PC-3 (cell line): ENCODE data around the gene LIF. TPM values are rescaled to one million over a fixed set of nuclear protein-coding genes. Genes with fewer than 3 reads are reported as not detected.
A peak's percentile ranks its signal among the peaks of the same experiment; 100 is the strongest.

Experiments used
- ATAC-seq: fragments of 200-7000 bp; cut with Tn5 transposase; 2 replicates; pipeline ENCODE4 v1.9.1; 2020; ENCODE audit warnings: mild to moderate bottlenecking, moderate library complexity
- BruUV-seq: library from RNA; stranded (reverse); fragments of 400-500 nt; replicated peaks from 2 replicates; lab custom pipeline; 2021; lab: Mats Ljungman, UMichigan
- CTCF ChIA-PET: fragments of 300-600 bp; sonication (Branson Sonifier 250); formaldehyde crosslinking; loops from one replicate; lab custom pipeline; 2022; ENCODE audit warnings: antibody characterized with exemption; lab: Charles Lee
- POLR2A ChIA-PET: fragments of 300-600 bp; sonication (Branson Sonifier 250); formaldehyde crosslinking; loops from one replicate; lab custom pipeline; 2022; ENCODE audit warnings: antibody characterized with exemption; ENCODE audit not compliant: unreplicated experiment; lab: Charles Lee
- DNase-seq: peaks from one replicate; pipeline ENCODE4 v3.0.0-alpha.2; 2015
- H2AFZ ChIP-seq: fragments of 300-600 bp; sonication (generic); 2 replicates; pipeline ENCODE4 v1.6.0; 2016; ENCODE audit warnings: antibody characterized with exemption, low read length
- H3F3A ChIP-seq: fragments of 300-600 bp; sonication (generic); one replicate; pipeline ENCODE4 v1.6.0; 2017; ENCODE audit warnings: antibody characterized with exemption, low read length, control low read depth, mild to moderate bottlenecking; ENCODE audit not compliant: unreplicated experiment
- H3K27ac ChIP-seq: fragments of 300-600 bp; sonication (generic); 2 replicates; pipeline ENCODE4 v1.5.1; 2016; ENCODE audit warnings: mild to moderate bottlenecking, low read length
- H3K27me3 ChIP-seq: fragments of 300-600 bp; sonication (generic); 2 replicates; pipeline ENCODE4 v1.6.1; 2016; ENCODE audit warnings: low read length, mixed read lengths
- H3K36me3 ChIP-seq: fragments of 300-600 bp; sonication (generic); 2 replicates; pipeline ENCODE4 v1.6.1; 2016; ENCODE audit warnings: low read depth, mixed run types, low read length, mixed read lengths
- H3K4me1 ChIP-seq: fragments of 300-600 bp; sonication (generic); 2 replicates; pipeline ENCODE4 v1.5.1; 2016; ENCODE audit warnings: low read length; ENCODE audit not compliant: insufficient read depth
- H3K4me2 ChIP-seq: fragments of 300-600 bp; sonication (generic); 2 replicates; pipeline ENCODE4 v1.6.0; 2016; ENCODE audit warnings: low read length
- H3K4me3 ChIP-seq: fragments of 300-600 bp; sonication (generic); 2 replicates; pipeline ENCODE4 v1.5.1; 2016; ENCODE audit warnings: mild to moderate bottlenecking, low read length, mixed read lengths
- H3K79me2 ChIP-seq: fragments of 300-600 bp; sonication (generic); 2 replicates; pipeline ENCODE4 v1.6.1; 2017; ENCODE audit warnings: low read length, mixed read lengths
- H3K9ac ChIP-seq: fragments of 300-600 bp; sonication (generic); 2 replicates; pipeline ENCODE4 v1.6.0; 2016; ENCODE audit warnings: mild to moderate bottlenecking, low read length
- H3K9me2 ChIP-seq: fragments of 300-600 bp; sonication (generic); replicated peaks from 2 replicates; pipeline ENCODE4 v1.6.1; 2016; ENCODE audit warnings: mixed run types, low read length, mixed read lengths
- H3K9me3 ChIP-seq: fragments of 300-600 bp; sonication (generic); 2 replicates; pipeline ENCODE4 v1.6.1; 2016; ENCODE audit warnings: low read length, mixed read lengths
- H4K20me1 ChIP-seq: fragments of 300-600 bp; sonication (generic); 2 replicates; pipeline ENCODE4 v1.6.1; 2016; ENCODE audit warnings: low read length, mixed read lengths
- CTCF ChIP-seq: fragments of 300-600 bp; sonication (generic); conservative IDR thresholded peaks from 2 replicates; pipeline ENCODE4 v1.5.1; 2017; ENCODE audit warnings: antibody characterized with exemption, low read depth, mild to moderate bottlenecking, low read length
- EZH2 ChIP-seq: fragments of 300-600 bp; sonication (generic); IDR thresholded peaks from one replicate; pipeline ENCODE4 v1.6.1; 2017; ENCODE audit warnings: antibody characterized with exemption, mild to moderate bottlenecking, low read length; ENCODE audit not compliant: unreplicated experiment
- EZH2phosphoT487 ChIP-seq: fragments of 300-600 bp; sonication (generic); IDR thresholded peaks from 2 replicates; pipeline ENCODE4 v1.6.1; 2018; ENCODE audit warnings: mild to moderate bottlenecking, antibody characterized with exemption, low read length, borderline replicate concordance
- intact Hi-C: fragments of 100-400 bp; cut with micrococcal nuclease; formaldehyde crosslinking; loops from 2 replicates; pipeline ENCODE4 v1.9.0; 2023
- total RNA-seq: library from RNA; depleted of rRNA; stranded (reverse); fragments of >200 nt; gene quantifications from 2 replicates; pipeline ENCODE4 v1.2.3, GENCODE V29; 2014

The LIF gene
- total RNA-seq, 1 experiment from 2014 or later = 64.1 TPM

- intact Hi-C loops = no loop called here
- no peaks in the 10 kb centered on the region for H3K79me2 ChIP-seq
- DNase-seq (peak; percentile 41), ATAC-seq (peak; percentile 45)
- ChIA-PET POLR2A (interaction anchor here (1.0 kb wide), 1 partner anchor 16 kb away, joined by 3 read pairs; no protein-coding TSS in a partner anchor), CTCF (interaction anchor here (0.6 kb wide), 1 partner anchor 22 kb away, joined by 4 read pairs; no protein-coding TSS in a partner anchor)
- TF ChIP-seq EZH2phosphoT487 (no peak), CTCF (no peak), EZH2 (no peak)
- H3K9me3 ChIP-seq = no peaks in the 10 kb centered on the region
- no TSS peak for BruUV-seq
- no peak overlapping the region for H3K4me3 ChIP-seq
- H4K20me1 ChIP-seq = no peaks in the 10 kb centered on the region
- H3K36me3 ChIP-seq = no peaks in the 10 kb centered on the region
- no peaks in the 10 kb centered on the region for H3K27me3 ChIP-seq
- peaks cover 6% of the 10 kb centered on the region; the same call in 1 of the 2 replicates for H3K4me1 ChIP-seq
- H3K9me2 ChIP-seq = no peaks in the 10 kb centered on the region
- H3K27ac ChIP-seq = no peak overlapping the region
- H3F3A ChIP-seq = no peaks in the 10 kb centered on the region
- no peak overlapping the region for H3K9ac ChIP-seq
- H2AFZ ChIP-seq = no peak overlapping the region
- peak overlapping the region; percentile 19; the same call in 1 of the 2 replicates for H3K4me2 ChIP-seq
Measured at GRCh38 chr22:30277547-30278344, 31.2 kb upstream of the LIF start.

DNA sequence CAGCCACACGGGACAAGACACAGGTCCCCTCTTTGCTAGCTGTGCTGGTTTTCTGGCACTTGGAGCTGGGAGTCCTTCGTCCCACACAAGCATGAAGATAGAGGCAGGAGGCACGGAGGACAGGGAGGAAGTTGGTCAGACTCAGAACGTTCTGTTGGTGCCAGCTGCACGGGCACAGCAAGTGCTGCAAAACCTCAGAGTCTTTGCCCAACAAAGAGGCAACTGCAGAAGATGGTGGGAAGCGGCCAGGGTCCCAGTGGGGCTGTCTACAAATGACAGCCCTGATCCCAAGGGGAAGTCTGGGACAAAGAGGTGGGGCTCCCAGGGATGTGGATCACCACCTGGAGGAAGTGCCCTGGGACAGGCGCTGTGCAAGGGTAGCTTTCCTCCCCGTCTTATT lies 29.5 kb upstream of the LIF start:
- Histone ChIP-seq H3K4me2 (no peak overlapping the region), H3K79me2 (no peaks in the 10 kb centered on the region), H3K4me3 (no peak overlapping the region), H4K20me1 (no peaks in the 10 kb centered on the region), H3K4me1 (peaks cover 6% of the 10 kb centered on the region; the same call in 1 of the 2 replicates), H3F3A (no peaks in the 10 kb centered on the region), H3K27ac (no peak overlapping the region), H3K36me3 (no peaks in the 10 kb centered on the region), H3K27me3 (no peaks in the 10 kb centered on the region), H2AFZ (no peak overlapping the region), H3K9me3 (no peaks in the 10 kb centered on the region), H3K9me2 (no peaks in the 10 kb centered on the region), H3K9ac (no peak overlapping the region)
- ChIA-PET POLR2A (no interaction called here), CTCF (no interaction called here)
- TF ChIP-seq CTCF (no peak), EZH2 (no peak), EZH2phosphoT487 (no peak)
- ATAC-seq (no peak), DNase-seq (no peak)
- intact Hi-C loops = no loop called here
- no TSS peak for BruUV-seq

DNA sequence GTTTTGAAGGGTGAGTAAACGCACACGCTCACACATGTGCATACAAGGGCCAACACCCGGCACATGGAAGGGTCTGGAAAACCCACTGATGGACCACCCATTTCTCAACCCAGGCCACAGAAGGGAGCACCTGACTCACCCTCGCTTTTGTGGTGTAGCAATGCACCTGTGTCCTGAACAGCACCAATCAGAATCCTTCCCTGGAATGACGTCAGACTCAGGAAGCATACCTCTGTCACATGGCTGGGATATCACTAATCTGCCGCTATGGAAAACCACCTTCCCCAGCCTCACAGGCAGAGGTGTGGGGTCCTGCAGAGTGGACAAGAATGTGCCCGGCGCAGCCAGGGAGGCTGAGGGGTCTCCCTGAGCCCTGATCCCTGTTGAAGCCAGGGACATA lies 29.1 kb upstream of the LIF start:
- Histone ChIP-seq H3K9me2 (no peaks in the 10 kb centered on the region), H3K9me3 (no peaks in the 10 kb centered on the region), H3K4me3 (no peak overlapping the region), H3K4me1 (peaks cover 6% of the 10 kb centered on the region; the same call in 1 of the 2 replicates), H2AFZ (no peak overlapping the region), H3K27me3 (no peaks in the 10 kb centered on the region), H4K20me1 (no peaks in the 10 kb centered on the region), H3K36me3 (no peaks in the 10 kb centered on the region), H3K27ac (no peak overlapping the region), H3F3A (no peaks in the 10 kb centered on the region), H3K9ac (no peak overlapping the region), H3K79me2 (no peaks in the 10 kb centered on the region), H3K4me2 (no peak overlapping the region)
- ATAC-seq (no peak), DNase-seq (no peak)
- CTCF ChIA-PET = no interaction called here
- intact Hi-C loops = no loop called here
- POLR2A ChIA-PET = no interaction called here
- no TSS peak for BruUV-seq
- no peak for TF ChIP-seq EZH2
- no peak for TF ChIP-seq CTCF
- TF ChIP-seq EZH2phosphoT487 = no peak
